Neuronal stem cell (in vitro differentiated cells): ENCODE data around the gene C2orf76.
A peak's percentile ranks its signal among the peaks of the same experiment; 100 is the strongest.

Experiments
- DNase-seq: peaks from one replicate; pipeline ENCODE4 v3.0.0-alpha.2; 2013; ENCODE audit warnings: low spot score
- H2AFZ ChIP-seq: one replicate; pipeline ENCODE4 v1.6.1; 2013; ENCODE audit warnings: mild to moderate bottlenecking, low read length, inconsistent platforms
- H2AK5ac ChIP-seq: 2 replicates; pipeline ENCODE4 v1.6.1; 2013; ENCODE audit warnings: low read depth, mild to moderate bottlenecking, inconsistent platforms, low read length, moderate library complexity, mixed read lengths
- H2BK120ac ChIP-seq: 2 replicates; pipeline ENCODE4 v1.6.1; 2013; ENCODE audit warnings: low read depth, mild to moderate bottlenecking, inconsistent platforms, low read length, moderate library complexity, mixed read lengths
- H2BK12ac ChIP-seq: one replicate; pipeline ENCODE4 v1.6.1; 2013; ENCODE audit warnings: low read length, inconsistent platforms
- H2BK15ac ChIP-seq: 2 replicates; pipeline ENCODE4 v1.6.1; 2013; ENCODE audit warnings: mild to moderate bottlenecking, low read length, inconsistent platforms, mixed read lengths
- H2BK5ac ChIP-seq: one replicate; pipeline ENCODE4 v1.6.1; 2013; ENCODE audit warnings: inconsistent platforms, mild to moderate bottlenecking, low read length, moderate library complexity
- H3K14ac ChIP-seq: one replicate; pipeline ENCODE4 v1.6.1; 2013; ENCODE audit warnings: low read length, inconsistent platforms
- H3K18ac ChIP-seq: 2 replicates; pipeline ENCODE4 v1.6.1; 2013; ENCODE audit warnings: low read length, inconsistent platforms
- H3K23ac ChIP-seq: 2 replicates; pipeline ENCODE4 v1.6.1; 2013; ENCODE audit warnings: low read depth, mild to moderate bottlenecking, mixed read lengths, low read length, inconsistent platforms; ENCODE audit not compliant: poor library complexity
- H3K27ac ChIP-seq: replicated peaks from 3 replicates; pipeline ENCODE4 v1.5.1; 2013; ENCODE audit warnings: low read length, inconsistent platforms
- H3K27me3 ChIP-seq, 3 experiments: 2 replicates each; pipeline ENCODE4 v1.6.1; 2013; ENCODE audit warnings: low read length in 3 of 3, mild to moderate bottlenecking in 2 of 3, inconsistent platforms in 1 of 3, low read depth in 1 of 3, mixed read lengths in 1 of 3, moderate library complexity in 1 of 3; ENCODE audit not compliant: control insufficient read depth in 3 of 3, insufficient read depth in 3 of 3
- H3K36me3 ChIP-seq, 2 donors: replicated peaks in 1 of 2; 2 replicates each; pipeline ENCODE4 v1.6.1; 2013; ENCODE audit warnings: low read length in 2 of 2; ENCODE audit not compliant: control insufficient read depth in 2 of 2, insufficient read depth in 2 of 2
- H3K4ac ChIP-seq: 2 replicates; pipeline ENCODE4 v1.6.1; 2013; ENCODE audit warnings: inconsistent platforms, mild to moderate bottlenecking, low read length, moderate library complexity
- H3K4me1 ChIP-seq, 2 donors: 1 replicate in 1 of 2; 2 replicates in 1 of 2; pipeline ENCODE4 v1.6.1; 2013; ENCODE audit warnings: low read length in 2 of 2, low read depth in 1 of 2; ENCODE audit not compliant: control insufficient read depth in 2 of 2, insufficient read depth in 1 of 2
- H3K4me2 ChIP-seq: one replicate; pipeline ENCODE4 v1.6.1; 2013; ENCODE audit warnings: mild to moderate bottlenecking, low read length, inconsistent platforms; ENCODE audit not compliant: insufficient read depth, poor library complexity, severe bottlenecking
- H3K4me3 ChIP-seq, 2 donors: 2 replicates each; pipeline ENCODE4 v1.5.1; 2013; ENCODE audit warnings: low read length in 2 of 2, mild to moderate bottlenecking in 2 of 2, inconsistent platforms in 1 of 2, moderate library complexity in 1 of 2
- H3K79me1 ChIP-seq: one replicate; pipeline ENCODE4 v1.6.1; 2013; ENCODE audit warnings: low read depth, mild to moderate bottlenecking, inconsistent platforms, low read length, moderate library complexity
- H3K9ac ChIP-seq: one replicate; pipeline ENCODE4 v1.6.1; 2013; ENCODE audit warnings: mild to moderate bottlenecking, low read depth, low read length, inconsistent platforms; ENCODE audit not compliant: poor library complexity
- H3K9me3 ChIP-seq, 2 donors: replicated peaks in 1 of 2; 2 replicates each; pipeline versions ENCODE3 to v1.6.1; 2013; ENCODE audit warnings: low read length in 2 of 2, mild to moderate bottlenecking in 2 of 2, inconsistent platforms in 1 of 2, low read depth in 1 of 2, mixed read lengths in 1 of 2, moderate library complexity in 1 of 2; ENCODE audit not compliant: control insufficient read depth in 2 of 2, insufficient read depth in 1 of 2
- H4K8ac ChIP-seq: one replicate; pipeline ENCODE4 v1.6.1; 2013; ENCODE audit warnings: low read depth, mild to moderate bottlenecking, inconsistent platforms, low read length, moderate library complexity
- H4K91ac ChIP-seq: one replicate; pipeline ENCODE4 v1.6.1; 2013; ENCODE audit warnings: low read length, low read depth, mild to moderate bottlenecking, inconsistent platforms; ENCODE audit not compliant: poor library complexity
- WGBS, 2 donors: extraction: QIAGEN DNeasy Blood & Tissue Kit; methylation state at CpG; one replicate each; pipeline ENCODE4 v1.1.7; 2013; ENCODE audit warnings: missing lambda C conversion rate in 2 of 2, mixed read lengths in 1 of 2; ENCODE audit not compliant: insufficient read length in 2 of 2, insufficient replicate concordance in 1 of 2; ENCODE audit errors: extremely low coverage in 2 of 2; 5-methylcytosine and 5-hydroxymethylcytosine counted together

The C2orf76 gene

DNA sequence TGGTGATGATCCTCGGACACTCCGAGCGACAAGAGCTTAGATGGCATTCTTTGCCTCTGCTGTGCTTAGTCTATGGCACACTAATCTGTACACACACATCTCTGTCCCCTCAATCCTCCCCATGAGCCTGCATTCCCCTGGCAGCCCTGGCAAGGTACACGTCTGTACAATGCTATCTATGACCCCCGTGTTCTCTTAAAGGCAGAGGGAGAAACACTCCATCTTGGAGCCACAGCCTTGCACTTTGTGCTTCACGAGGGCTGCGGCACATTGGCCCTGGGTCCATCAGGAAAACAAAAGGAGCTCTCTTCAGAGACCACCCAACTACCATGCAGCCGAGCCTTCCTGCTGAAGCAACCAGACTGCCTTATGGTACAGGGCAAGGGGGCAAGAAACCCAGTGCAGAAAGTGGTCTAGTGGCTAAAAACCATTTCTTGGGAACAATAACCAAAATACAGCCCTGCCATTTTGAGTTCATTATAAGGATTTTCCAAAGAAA, 100.5 kb downstream of the C2orf76 start:
- DNase-seq = no peak
- Histone ChIP-seq H2BK12ac (no peak overlapping the region), H2AK5ac (no peak overlapping the region), H3K27ac (no peak overlapping the region), H2BK120ac (no peak overlapping the region), H3K23ac (no peak overlapping the region), H3K4me3 (no peak overlapping the region), H3K14ac (no peak overlapping the region), H3K9me3 (no peaks in the 10 kb centered on the region), H3K4ac (no peak overlapping the region), H3K18ac (no peak overlapping the region), H3K4me2 (no peak overlapping the region), H3K27me3 (peaks cover 0 to 17% (median 0%) of the 10 kb centered on the region in 3 experiments), H2BK5ac (no peak overlapping the region), H3K79me1 (no peaks in the 10 kb centered on the region), H4K91ac (no peak overlapping the region), H3K36me3 (no peaks in the 10 kb centered on the region), H3K4me1 (no peaks in the 10 kb centered on the region), H2BK15ac (no peak overlapping the region), H2AFZ (no peak overlapping the region), H4K8ac (no peak overlapping the region), H3K9ac (no peak overlapping the region)
- no CpG with 5 or more reads among the region's 8 CpGs for WGBS, 2 donors

DNA sequence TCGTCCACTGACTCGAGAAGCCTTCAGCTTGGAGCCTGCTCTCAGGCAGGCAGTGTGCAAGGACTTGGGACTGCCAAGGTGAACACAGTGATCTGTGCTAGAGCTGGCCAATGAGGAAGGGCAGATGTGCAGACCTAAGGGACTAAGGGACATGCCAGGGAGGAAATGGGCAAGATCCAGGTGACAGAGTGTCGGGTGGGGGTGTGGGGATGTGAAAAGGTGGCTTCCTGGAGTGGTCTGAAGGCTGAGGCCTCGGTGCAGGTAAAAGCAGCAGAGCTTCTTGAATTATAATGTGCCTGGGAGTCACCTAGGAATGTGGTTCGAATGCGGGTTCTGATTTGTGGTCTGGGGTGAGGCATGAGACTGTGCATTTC, 101.0 kb downstream of the C2orf76 start:
- Histone ChIP-seq H2AK5ac (no peak overlapping the region), H3K18ac (no peak overlapping the region), H3K4ac (no peak overlapping the region), H3K14ac (peak overlapping the region; percentile 59), H2AFZ (no peak overlapping the region), H3K4me1 (no peaks in the 10 kb centered on the region), H3K9me3 (no peaks in the 10 kb centered on the region), H3K27me3 (peaks cover 0 to 17% (median 0%) of the 10 kb centered on the region in 3 experiments), H3K36me3 (no peaks in the 10 kb centered on the region), H2BK12ac (no peak overlapping the region), H3K23ac (no peak overlapping the region), H2BK5ac (no peak overlapping the region), H3K27ac (no peak overlapping the region), H2BK15ac (no peak overlapping the region), H3K4me2 (no peak overlapping the region), H4K91ac (no peak overlapping the region), H3K79me1 (no peaks in the 10 kb centered on the region), H3K4me3 (no peak overlapping the region), H4K8ac (no peak overlapping the region), H3K9ac (no peak overlapping the region), H2BK120ac (no peak overlapping the region)
- no CpG with 5 or more reads among the region's 6 CpGs for WGBS, 2 donors
- DNase-seq = no peak

GRCh38 chr2:119264781-119265692, 101.6 kb downstream of the C2orf76 start:
- no CpG with 5 or more reads among the region's 13 CpGs for WGBS, 2 donors
- no peak overlapping the region for H3K23ac ChIP-seq
- H4K91ac ChIP-seq = no peak overlapping the region
- H3K9ac ChIP-seq = no peak overlapping the region
- no peaks in the 10 kb centered on the region for H3K79me1 ChIP-seq
- H3K4me1 ChIP-seq = no peaks in the 10 kb centered on the region
- H3K27me3 ChIP-seq = peaks cover 0 to 17% (median 0%) of the 10 kb centered on the region in 3 experiments
- no peak overlapping the region for H2BK120ac ChIP-seq
- H3K9me3 ChIP-seq = no peaks in the 10 kb centered on the region
- no peak for DNase-seq
- H3K27ac ChIP-seq = no peak overlapping the region
- H3K36me3 ChIP-seq = no peaks in the 10 kb centered on the region
- H3K4me2 ChIP-seq = no peak overlapping the region
- H2BK12ac ChIP-seq = no peak overlapping the region
- H3K4me3 ChIP-seq = no peak overlapping the region
- H2AK5ac ChIP-seq = no peak overlapping the region
- no peak overlapping the region for H3K4ac ChIP-seq
- no peak overlapping the region for H2AFZ ChIP-seq
- no peak overlapping the region for H2BK15ac ChIP-seq
- H2BK5ac ChIP-seq = no peak overlapping the region
- H3K18ac ChIP-seq = no peak overlapping the region
- peak overlapping the region; percentile 59 for H3K14ac ChIP-seq
- H4K8ac ChIP-seq = no peak overlapping the region

- Histone ChIP-seq H4K91ac (no peak overlapping the region), H2BK12ac (no peak overlapping the region), H3K4me1 (peaks cover 5 to 7% of the 10 kb centered on the region in 2 donors), H3K4me2 (no peak overlapping the region), H3K36me3 (no peaks in the 10 kb centered on the region), H3K4me3 (no peak overlapping the region), H3K14ac (no peak overlapping the region), H3K27ac (no peak overlapping the region), H2BK120ac (no peak overlapping the region), H4K8ac (no peak overlapping the region), H2AFZ (no peak overlapping the region), H2BK5ac (no peak overlapping the region), H3K23ac (no peak overlapping the region), H2AK5ac (no peak overlapping the region), H3K4ac (no peak overlapping the region), H3K79me1 (no peaks in the 10 kb centered on the region), H3K18ac (no peak overlapping the region), H3K9me3 (no peaks in the 10 kb centered on the region), H3K27me3 (peaks cover 0 to 17% (median 0%) of the 10 kb centered on the region in 3 experiments), H2BK15ac (no peak overlapping the region), H3K9ac (no peak overlapping the region)
- no CpG with 5 or more reads among the region's 5 CpGs for WGBS, 2 donors
- no peak for DNase-seq
Observed at GRCh38 chr2:119263656-119264055, 103.0 kb downstream of the C2orf76 start.
